ENCODE data around the gene CACNG4.

The CACNG4 gene

GRCh38 chr17:66963909-66964771 is at the start of gene CACNG4:
CACNG4 (plus strand) TSS chr17:66964707; CDS start chr17:66964912, 205 bp downstream.
- Mint-ChIP-seq H3K4me3 (peak within 1 kb of the TSS; percentile 60), H3K4me1 (ENCODE audit: low read depth) (peaks cover 2% of the 10 kb centered on the region), H3K36me3 (ENCODE audit: low read depth) (no peaks in the 10 kb centered on the region), H3K9me3 (no peaks in the 10 kb centered on the region), H3K27ac (no peak within 1 kb of the TSS), H3K27me3 (ENCODE audit: low read depth) (peaks cover 53% of the 10 kb centered on the region)
- no peak for DNase-seq (ENCODE audit: low spot score)

GRCh38 chr17:66915204-66915611 is 49.3 kb upstream of the CACNG4 start:
- DNase-seq (ENCODE audit: low spot score): no peak
- H3K27me3 Mint-ChIP-seq (ENCODE audit: low read depth): peaks cover 1% of the 10 kb centered on the region
- H3K4me3 Mint-ChIP-seq: no peak overlapping the region
- H3K9me3 Mint-ChIP-seq: no peaks in the 10 kb centered on the region
- no peaks in the 10 kb centered on the region for H3K36me3 Mint-ChIP-seq (ENCODE audit: low read depth)
- no peaks in the 10 kb centered on the region for H3K4me1 Mint-ChIP-seq (ENCODE audit: low read depth)
- H3K27ac Mint-ChIP-seq: no peak overlapping the region

DNA sequence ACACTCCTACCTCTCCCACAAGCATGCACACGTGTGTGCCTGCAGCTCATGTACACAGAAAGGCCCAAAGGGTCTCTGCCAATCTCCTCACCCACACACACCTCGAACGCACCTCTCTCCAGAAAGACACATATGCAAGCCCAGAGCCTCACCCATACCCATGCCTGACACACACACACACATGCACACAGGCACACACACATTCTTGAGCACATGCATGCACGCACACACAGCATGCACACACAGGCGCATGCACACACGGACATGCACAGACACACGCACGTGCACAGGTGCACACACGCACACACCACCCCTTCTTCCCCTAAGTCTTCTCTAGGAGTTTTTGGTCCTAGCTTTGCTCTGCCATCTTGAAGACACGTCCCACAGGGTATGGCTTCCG is 48.7 kb upstream of the CACNG4 start:
- H3K9me3 Mint-ChIP-seq: no peaks in the 10 kb centered on the region
- H3K27ac Mint-ChIP-seq: no peak overlapping the region
- no peaks in the 10 kb centered on the region for H3K4me1 Mint-ChIP-seq (ENCODE audit: low read depth)
- peaks cover 4% of the 10 kb centered on the region for H3K27me3 Mint-ChIP-seq (ENCODE audit: low read depth)
- no peak overlapping the region for H3K4me3 Mint-ChIP-seq
- H3K36me3 Mint-ChIP-seq (ENCODE audit: low read depth): no peaks in the 10 kb centered on the region
- no peak for DNase-seq (ENCODE audit: low spot score)

- Mint-ChIP-seq H3K9me3 (no peaks in the 10 kb centered on the region), H3K4me3 (no peak overlapping the region), H3K27me3 (ENCODE audit: low read depth) (peaks cover 6% of the 10 kb centered on the region), H3K27ac (no peak overlapping the region), H3K36me3 (ENCODE audit: low read depth) (no peaks in the 10 kb centered on the region), H3K4me1 (ENCODE audit: low read depth) (no peaks in the 10 kb centered on the region)
- DNase-seq (ENCODE audit: low spot score): no peak
Measured at GRCh38 chr17:66916946-66917345, 47.6 kb upstream of the CACNG4 start.

GRCh38 chr17:66918896-66919295 is 45.6 kb upstream of the CACNG4 start:
- no peak overlapping the region for H3K4me3 Mint-ChIP-seq

GRCh38 chr17:66920435-66920834 is 44.1 kb upstream of the CACNG4 start:
- Mint-ChIP-seq H3K9me3 (no peaks in the 10 kb centered on the region), H3K27me3 (ENCODE audit: low read depth) (peaks cover 20% of the 10 kb centered on the region), H3K36me3 (ENCODE audit: low read depth) (no peaks in the 10 kb centered on the region), H3K27ac (no peak overlapping the region), H3K4me1 (ENCODE audit: low read depth) (no peaks in the 10 kb centered on the region), H3K4me3 (no peak overlapping the region)
- DNase-seq (ENCODE audit: low spot score): no peak

More at GRCh38 chr17:66918896-66919295, 45.6 kb upstream of the CACNG4 start:
- Mint-ChIP-seq H3K27me3 (ENCODE audit: low read depth) (peaks cover 17% of the 10 kb centered on the region), H3K27ac (no peak overlapping the region), H3K4me1 (ENCODE audit: low read depth) (no peaks in the 10 kb centered on the region), H3K9me3 (no peaks in the 10 kb centered on the region), H3K36me3 (ENCODE audit: low read depth) (no peaks in the 10 kb centered on the region)
- DNase-seq (ENCODE audit: low spot score): no peak

DNA sequence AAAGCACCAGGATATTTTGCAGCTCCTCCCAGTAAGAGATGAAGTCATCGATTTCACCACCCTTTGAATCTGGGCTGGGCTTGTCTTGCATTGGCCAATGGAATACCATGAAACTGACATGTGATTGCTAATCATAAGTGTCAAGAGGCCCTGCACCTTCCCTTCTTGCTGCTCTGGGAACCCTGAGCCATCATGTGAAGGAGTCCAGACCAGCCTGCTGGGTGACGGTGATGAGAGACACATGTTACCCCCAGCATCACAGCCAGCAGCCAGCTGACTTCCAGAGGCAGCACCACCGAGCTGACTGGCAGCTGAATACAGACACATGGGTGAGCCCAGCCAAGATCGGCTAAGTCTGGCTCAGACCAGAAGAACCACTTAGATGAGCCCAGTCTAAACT is 43.6 kb upstream of the CACNG4 start:
- H3K36me3 Mint-ChIP-seq (ENCODE audit: low read depth): no peaks in the 10 kb centered on the region
- no peak overlapping the region for H3K4me3 Mint-ChIP-seq
- no peaks in the 10 kb centered on the region for H3K4me1 Mint-ChIP-seq (ENCODE audit: low read depth)
- H3K27ac Mint-ChIP-seq: no peak overlapping the region
- H3K27me3 Mint-ChIP-seq (ENCODE audit: low read depth): peaks cover 23% of the 10 kb centered on the region
- no peaks in the 10 kb centered on the region for H3K9me3 Mint-ChIP-seq
- no peak for DNase-seq (ENCODE audit: low spot score)

DNA sequence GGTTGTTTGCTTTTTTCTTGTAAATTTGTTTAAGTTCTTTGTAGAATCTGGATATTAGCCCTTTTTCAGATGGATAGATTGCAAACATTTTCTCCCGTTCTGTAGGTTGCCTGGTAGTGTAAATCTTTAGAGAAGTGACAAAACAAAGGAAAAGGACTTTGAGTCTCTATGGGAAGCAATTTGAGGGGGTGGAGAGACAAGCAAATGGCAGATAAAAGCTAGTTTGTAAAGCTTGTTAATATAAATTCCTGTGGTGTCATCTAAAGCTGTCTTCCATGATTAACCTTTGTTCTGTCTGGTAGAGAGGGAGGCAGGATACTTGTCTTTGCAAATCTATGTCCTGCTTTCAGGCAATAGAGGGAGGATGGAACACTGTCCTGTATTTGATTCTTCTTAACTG is 40.6 kb upstream of the CACNG4 start:
- no peaks in the 10 kb centered on the region for H3K9me3 Mint-ChIP-seq

GRCh38 chr17:66925811-66926500 is 38.6 kb upstream of the CACNG4 start:
- Mint-ChIP-seq H3K27me3 (ENCODE audit: low read depth) (peaks cover 38% of the 10 kb centered on the region), H3K4me3 (no peak overlapping the region), H3K27ac (no peak overlapping the region), H3K36me3 (ENCODE audit: low read depth) (no peaks in the 10 kb centered on the region), H3K9me3 (no peaks in the 10 kb centered on the region), H3K4me1 (ENCODE audit: low read depth) (no peaks in the 10 kb centered on the region)
- no peak for DNase-seq (ENCODE audit: low spot score)

More for the DNA sequence above, 40.6 kb upstream of the CACNG4 start:
- Mint-ChIP-seq H3K27ac (no peak overlapping the region), H3K36me3 (ENCODE audit: low read depth) (no peaks in the 10 kb centered on the region), H3K4me3 (no peak overlapping the region), H3K27me3 (ENCODE audit: low read depth) (peaks cover 36% of the 10 kb centered on the region), H3K4me1 (ENCODE audit: low read depth) (no peaks in the 10 kb centered on the region)
- DNase-seq (ENCODE audit: low spot score): no peak

DNA sequence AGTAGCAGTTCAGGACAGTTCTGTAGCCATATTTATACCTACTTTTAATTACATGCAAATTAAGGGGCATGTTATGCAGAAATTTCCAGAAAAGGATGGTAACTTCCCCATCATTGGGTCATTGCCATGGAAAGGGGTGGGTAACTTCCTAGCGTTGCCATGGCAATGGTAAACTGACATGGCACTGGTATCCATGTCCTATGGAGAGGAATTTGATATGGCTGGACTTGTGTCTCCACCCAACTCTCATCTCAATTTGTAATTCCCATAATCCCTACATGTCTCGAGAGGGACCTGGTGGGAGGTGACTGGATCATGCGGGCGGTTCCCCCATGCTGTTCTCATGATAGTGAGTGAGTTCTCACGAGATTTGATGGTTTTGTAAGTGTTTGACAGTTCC is 35.6 kb upstream of the CACNG4 start:
- Mint-ChIP-seq H3K27me3 (ENCODE audit: low read depth) (peaks cover 26% of the 10 kb centered on the region), H3K4me1 (ENCODE audit: low read depth) (no peaks in the 10 kb centered on the region)

DNA sequence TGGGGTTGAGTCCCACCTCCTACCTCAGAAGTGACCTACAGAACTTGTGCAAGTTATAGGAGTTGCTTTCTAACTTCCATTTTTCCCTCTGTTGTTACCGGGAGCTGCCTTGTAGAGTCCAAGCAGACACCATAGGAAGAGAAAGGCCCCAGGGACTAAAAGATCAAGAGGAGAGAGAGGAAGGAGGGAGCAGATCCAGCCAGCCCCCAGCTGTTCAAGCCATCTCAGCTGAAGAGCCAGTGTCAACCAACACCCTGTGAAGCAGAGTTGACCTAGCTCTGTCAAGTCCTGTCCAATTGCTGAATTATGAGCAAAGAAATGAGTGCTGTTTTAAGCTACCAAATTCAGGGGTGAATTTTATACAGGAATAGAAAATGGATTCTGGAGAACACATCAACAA is 34.9 kb upstream of the CACNG4 start:
- H3K36me3 Mint-ChIP-seq (ENCODE audit: low read depth): no peaks in the 10 kb centered on the region
- no peaks in the 10 kb centered on the region for H3K9me3 Mint-ChIP-seq
- DNase-seq (ENCODE audit: low spot score): no peak
- peaks cover 24% of the 10 kb centered on the region for H3K27me3 Mint-ChIP-seq (ENCODE audit: low read depth)
- H3K4me3 Mint-ChIP-seq: no peak overlapping the region
- H3K4me1 Mint-ChIP-seq (ENCODE audit: low read depth): no peaks in the 10 kb centered on the region
- H3K27ac Mint-ChIP-seq: no peak overlapping the region

More for the DNA sequence above, 35.6 kb upstream of the CACNG4 start:
- Mint-ChIP-seq H3K4me3 (no peak overlapping the region), H3K27ac (no peak overlapping the region), H3K36me3 (ENCODE audit: low read depth) (no peaks in the 10 kb centered on the region), H3K9me3 (no peaks in the 10 kb centered on the region)
- no peak for DNase-seq (ENCODE audit: low spot score)

GRCh38 chr17:66930933-66931332 is 33.6 kb upstream of the CACNG4 start:
- Mint-ChIP-seq H3K27ac (no peak overlapping the region), H3K9me3 (no peaks in the 10 kb centered on the region), H3K27me3 (ENCODE audit: low read depth) (peaks cover 24% of the 10 kb centered on the region), H3K36me3 (ENCODE audit: low read depth) (no peaks in the 10 kb centered on the region), H3K4me3 (no peak overlapping the region), H3K4me1 (ENCODE audit: low read depth) (no peaks in the 10 kb centered on the region)
- DNase-seq (ENCODE audit: low spot score): no peak

DNA sequence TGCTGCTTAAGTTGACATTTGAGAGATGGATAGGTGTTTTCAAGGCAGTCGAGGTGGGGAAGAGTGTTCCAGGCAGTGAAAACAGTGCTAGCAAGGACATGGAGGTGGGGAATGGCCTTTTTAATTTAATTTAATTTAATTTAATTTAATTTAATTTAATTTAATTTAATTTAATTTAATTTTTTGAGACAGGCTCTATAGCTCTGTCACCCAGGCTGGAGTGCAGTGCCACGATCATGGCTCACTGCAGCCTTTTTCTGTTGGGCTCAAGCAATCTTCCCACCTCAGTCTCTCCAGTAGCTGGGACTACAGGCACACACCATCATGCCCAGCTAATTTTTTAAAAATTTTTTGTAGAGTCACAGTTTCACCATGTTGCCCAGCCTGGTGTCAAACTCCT is 32.2 kb upstream of the CACNG4 start:
- DNase-seq (ENCODE audit: low spot score): no peak
- Mint-ChIP-seq H3K27me3 (ENCODE audit: low read depth) (peaks cover 14% of the 10 kb centered on the region), H3K4me1 (ENCODE audit: low read depth) (no peaks in the 10 kb centered on the region), H3K9me3 (no peaks in the 10 kb centered on the region), H3K36me3 (ENCODE audit: low read depth) (no peaks in the 10 kb centered on the region), H3K27ac (no peak overlapping the region), H3K4me3 (no peak overlapping the region)

DNA sequence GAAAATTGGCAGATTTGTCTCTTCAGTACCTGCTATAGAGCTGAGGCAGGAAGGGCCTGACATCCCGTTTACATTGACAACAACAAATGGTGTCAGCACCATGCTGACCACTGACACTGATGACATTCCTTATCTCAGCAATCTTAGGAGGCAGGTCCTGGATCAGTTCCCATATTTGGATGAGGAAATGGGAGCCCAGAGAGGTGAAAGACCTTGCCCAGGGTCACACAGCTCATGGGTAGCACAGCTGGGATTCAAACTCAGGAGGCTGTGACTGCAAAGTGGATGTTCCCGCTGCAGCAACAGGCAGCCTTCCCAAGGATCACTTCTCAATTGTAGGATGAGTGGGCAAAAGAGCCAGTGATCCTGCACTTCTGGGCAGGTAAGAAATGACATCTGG is 30.5 kb upstream of the CACNG4 start:
- Mint-ChIP-seq H3K9me3 (no peaks in the 10 kb centered on the region), H3K27me3 (ENCODE audit: low read depth) (peaks cover 14% of the 10 kb centered on the region), H3K27ac (no peak overlapping the region), H3K4me1 (ENCODE audit: low read depth) (no peaks in the 10 kb centered on the region), H3K36me3 (ENCODE audit: low read depth) (no peaks in the 10 kb centered on the region), H3K4me3 (no peak overlapping the region)
- no peak for DNase-seq (ENCODE audit: low spot score)

All from T-helper 2 cell treated with Interferon-gamma antibody and Interleukin-4, amounts not matched to agents 5 μg/mL and 100 μg/mL, for 36 hours (primary cell).